ENCODE data around the gene PKMYT1.
A peak's percentile ranks its signal among the peaks of the same experiment; 100 is the strongest.
"Not testable (repeated sequence)": the region's sequence is repeated elsewhere in the genome, so short reads cannot be mapped to it uniquely, and the experiment has no call there.

The PKMYT1 gene

GRCh38 chr16:2959206-2959605 lies 21.0 kb downstream of the PKMYT1 start:
- H3K36me3 Mint-ChIP-seq = no peaks in the 10 kb centered on the region
- no peak overlapping the region for H3K4me3 Mint-ChIP-seq
- peaks cover 14% of the 10 kb centered on the region for H3K4me1 Mint-ChIP-seq
- ATAC-seq (ENCODE audit: low read depth) (no peak), DNase-seq (ENCODE audit: low spot score in 2 of 2) (no peak)
- H3K27me3 Mint-ChIP-seq = peaks cover 27% of the 10 kb centered on the region
- H3K9me3 Mint-ChIP-seq = no peaks in the 10 kb centered on the region
- no peak overlapping the region for H3K27ac Mint-ChIP-seq

GRCh38 chr16:2956579-2956956 lies 23.7 kb downstream of the PKMYT1 start:
- Mint-ChIP-seq H3K4me1 (peaks cover 2% of the 10 kb centered on the region), H3K27ac (no peak overlapping the region), H3K4me3 (no peak overlapping the region), H3K27me3 (peaks cover 19% of the 10 kb centered on the region), H3K36me3 (peaks cover under 1% of the 10 kb centered on the region), H3K9me3 (no peaks in the 10 kb centered on the region)
- no peak for ATAC-seq (ENCODE audit: low read depth)
- no peak for DNase-seq (ENCODE audit: low spot score in 2 of 2)

DNA sequence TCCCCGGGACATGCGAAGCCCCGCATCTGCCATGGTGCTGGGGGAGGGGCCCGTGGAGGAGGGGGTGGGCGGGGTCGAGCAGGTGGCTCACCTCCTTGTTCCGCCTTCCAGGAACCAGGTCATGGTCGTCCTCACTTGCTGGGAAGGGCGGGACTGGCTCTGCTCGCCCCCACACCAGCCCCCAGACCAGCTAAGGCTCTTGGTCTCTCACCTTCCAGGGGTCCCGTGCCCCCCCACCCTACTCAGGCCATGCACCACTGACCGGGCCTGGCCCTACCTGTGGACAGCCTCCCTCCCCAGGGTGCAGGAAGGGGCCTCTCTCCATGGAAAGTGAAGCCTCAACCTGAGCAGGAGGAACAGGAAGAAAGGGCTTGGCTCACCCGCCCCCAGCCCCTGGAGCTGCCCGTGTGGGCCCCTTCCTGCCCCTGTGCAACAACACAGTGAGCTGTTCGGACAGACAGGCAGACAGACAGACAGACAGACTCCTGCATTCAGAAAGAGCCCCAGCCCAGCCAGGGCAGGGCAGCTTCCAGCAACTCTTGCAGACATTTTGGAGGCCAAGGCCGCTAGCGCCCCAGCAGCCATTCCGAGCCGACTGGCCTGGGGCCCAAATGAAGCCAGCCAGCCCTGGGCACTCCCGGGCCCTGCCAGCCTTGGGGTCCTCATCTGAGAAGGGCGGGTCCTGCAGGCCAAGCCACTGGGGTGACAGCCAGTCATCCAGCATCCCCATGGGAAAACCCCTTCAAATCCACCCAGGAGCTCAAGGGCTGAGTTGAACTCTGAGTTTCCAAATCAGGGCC lies 24.3 kb downstream of the PKMYT1 start:
- Mint-ChIP-seq H3K27ac (no peak overlapping the region), H3K9me3 (no peaks in the 10 kb centered on the region), H3K4me1 (peaks cover 2% of the 10 kb centered on the region), H3K36me3 (peaks cover 2% of the 10 kb centered on the region), H3K4me3 (no peak overlapping the region), H3K27me3 (peaks cover 19% of the 10 kb centered on the region)
- DNase-seq (ENCODE audit: low spot score in 2 of 2) (no peak), ATAC-seq (ENCODE audit: low read depth) (no peak)

GRCh38 chr16:2955438-2955778 lies 24.8 kb downstream of the PKMYT1 start:
- no peak for DNase-seq (ENCODE audit: low spot score in 2 of 2)
- Mint-ChIP-seq H3K27me3 (peaks cover 17% of the 10 kb centered on the region), H3K9me3 (no peaks in the 10 kb centered on the region), H3K4me3 (no peak overlapping the region), H3K27ac (no peak overlapping the region), H3K4me1 (peaks cover 2% of the 10 kb centered on the region), H3K36me3 (peaks cover 2% of the 10 kb centered on the region)
- ATAC-seq (ENCODE audit: low read depth) = no peak

DNA sequence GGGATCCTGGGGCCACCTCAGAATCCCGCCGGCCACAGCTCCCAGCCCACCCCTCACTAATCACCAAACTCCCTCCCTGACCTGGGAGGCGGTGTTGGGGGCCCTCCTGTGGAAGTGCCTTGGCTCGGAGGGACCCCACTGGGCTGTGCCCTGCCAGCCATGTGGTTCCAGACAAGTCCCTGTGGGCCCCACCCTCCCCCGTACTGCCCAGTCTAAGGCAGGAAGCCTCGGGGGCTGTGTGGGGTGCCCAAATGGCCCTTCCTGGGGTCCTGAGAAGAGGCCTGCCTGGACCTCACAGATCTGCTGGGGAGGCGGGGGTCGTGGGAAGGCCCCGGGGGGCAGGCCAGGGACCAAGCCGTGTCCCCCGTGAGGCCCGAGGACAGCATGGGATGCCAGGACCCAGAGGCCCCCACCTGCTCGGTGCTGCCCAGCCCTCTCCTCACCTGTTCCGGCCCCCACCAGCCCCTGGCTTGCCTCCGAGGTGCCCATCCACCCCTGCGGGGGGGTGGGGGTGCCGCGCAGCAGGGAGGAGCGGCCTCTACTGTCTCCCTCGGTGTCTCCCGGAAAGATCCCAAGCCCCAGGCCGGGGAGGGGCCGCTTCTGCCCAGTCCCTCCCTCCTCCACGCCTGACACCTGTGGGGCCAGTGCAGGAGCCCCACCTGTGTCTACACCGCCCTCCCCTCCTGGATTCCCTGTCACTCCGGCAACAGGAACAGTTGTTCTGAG lies 25.4 kb downstream of the PKMYT1 start:
- Mint-ChIP-seq H3K9me3 (no peaks in the 10 kb centered on the region), H3K4me1 (peaks cover 2% of the 10 kb centered on the region), H3K4me3 (no peak overlapping the region), H3K27me3 (peaks cover 14% of the 10 kb centered on the region), H3K27ac (no peak overlapping the region), H3K36me3 (peaks cover 2% of the 10 kb centered on the region)
- ATAC-seq (ENCODE audit: low read depth) (no peak), DNase-seq (ENCODE audit: low spot score in 2 of 2) (no peak)

DNA sequence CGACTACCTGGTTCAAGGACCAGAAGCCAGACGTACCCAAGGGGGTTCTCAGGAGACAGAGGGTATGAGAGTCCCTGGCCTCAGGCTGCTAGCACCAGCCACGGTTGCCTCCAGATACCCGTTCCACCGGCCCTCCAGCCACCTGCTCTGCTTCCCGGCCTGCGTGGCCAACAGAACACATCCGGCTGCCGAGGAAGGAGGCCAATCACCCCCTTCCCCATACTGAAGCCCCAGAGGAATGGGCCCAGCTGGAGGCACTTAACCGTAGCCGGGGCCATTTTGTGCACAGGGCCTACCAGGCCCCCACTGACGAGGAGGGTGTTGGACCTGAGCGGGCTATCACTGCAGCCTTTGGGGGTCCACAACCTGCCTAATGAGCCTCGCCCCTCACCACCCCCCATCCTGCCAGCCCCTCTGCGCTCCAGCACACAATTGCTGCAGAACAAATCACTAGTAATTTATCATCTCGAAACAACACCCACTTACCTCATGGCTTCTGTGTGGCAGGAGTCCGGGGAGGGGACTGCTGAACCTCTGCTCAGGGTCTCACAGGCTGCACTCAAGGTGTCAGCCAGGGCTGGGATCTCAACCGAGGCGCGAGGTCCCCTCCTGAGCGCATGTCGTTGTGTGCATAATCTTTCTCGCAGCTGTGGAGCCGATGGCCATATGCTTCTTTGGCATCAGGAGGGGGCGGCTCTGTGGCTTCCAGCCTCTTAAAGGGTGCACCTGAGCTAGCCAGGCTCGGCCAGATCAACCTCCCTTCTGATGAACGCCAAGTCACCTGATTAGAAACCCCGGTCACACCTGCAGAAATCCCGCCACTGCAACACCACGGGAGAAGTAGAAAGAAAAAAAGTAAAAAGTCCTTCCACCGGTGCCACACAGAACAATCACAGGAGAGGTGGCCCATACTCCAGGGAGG lies 26.3 kb downstream of the PKMYT1 start:
- H3K27ac Mint-ChIP-seq = no peak overlapping the region
- H3K4me3 Mint-ChIP-seq = no peak overlapping the region
- peaks cover 13% of the 10 kb centered on the region for H3K27me3 Mint-ChIP-seq
- DNase-seq (ENCODE audit: low spot score in 2 of 2) (no peak), ATAC-seq (ENCODE audit: low read depth) (peak; percentile 38)
- H3K36me3 Mint-ChIP-seq = peaks cover 4% of the 10 kb centered on the region
- H3K4me1 Mint-ChIP-seq = peaks cover under 1% of the 10 kb centered on the region
- no peaks in the 10 kb centered on the region for H3K9me3 Mint-ChIP-seq

GRCh38 chr16:2952679-2953078 lies 27.6 kb downstream of the PKMYT1 start:
- DNase-seq (ENCODE audit: low spot score in 2 of 2) = no peak
- Mint-ChIP-seq H3K9me3 (no peaks in the 10 kb centered on the region), H3K4me1 (no peaks in the 10 kb centered on the region), H3K27ac (no peak overlapping the region), H3K4me3 (no peak overlapping the region), H3K36me3 (peaks cover 6% of the 10 kb centered on the region), H3K27me3 (peaks cover 11% of the 10 kb centered on the region)
- ATAC-seq (ENCODE audit: low read depth) = no peak

DNA sequence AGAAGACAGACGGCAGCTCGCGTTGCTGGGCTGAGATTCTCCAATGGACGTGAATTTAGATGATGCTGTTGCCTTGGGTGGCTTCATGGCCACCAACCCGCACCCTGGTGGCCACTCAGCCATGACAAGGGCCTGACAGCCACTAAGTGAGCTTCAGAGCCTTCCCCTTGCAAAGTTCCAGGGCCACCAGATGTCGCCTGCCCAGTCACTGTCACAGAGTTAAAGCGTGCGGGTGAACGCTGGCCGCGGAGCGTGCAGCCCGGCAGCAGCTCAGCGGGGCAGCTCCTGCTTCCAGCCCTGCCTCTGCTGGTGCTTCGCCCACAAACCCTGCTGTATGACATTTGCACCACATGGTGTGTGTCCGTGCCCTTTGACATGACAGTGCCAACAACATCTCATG lies 29.5 kb downstream of the PKMYT1 start:
- Mint-ChIP-seq H3K27me3 (peaks cover 2% of the 10 kb centered on the region), H3K4me1 (no peaks in the 10 kb centered on the region), H3K4me3 (no peak overlapping the region), H3K36me3 (peaks cover 11% of the 10 kb centered on the region), H3K9me3 (no peaks in the 10 kb centered on the region), H3K27ac (no peak overlapping the region)
- ATAC-seq (ENCODE audit: low read depth) (no peak), DNase-seq (ENCODE audit: low spot score in 2 of 2) (no peak)

- H3K4me1 Mint-ChIP-seq = no peaks in the 10 kb centered on the region
- H3K4me3 Mint-ChIP-seq = no peak overlapping the region
- no peak overlapping the region for H3K27ac Mint-ChIP-seq
- H3K27me3 Mint-ChIP-seq = peaks cover 2% of the 10 kb centered on the region
- no peak for DNase-seq (ENCODE audit: low spot score in 2 of 2)
- ATAC-seq (ENCODE audit: low read depth) = no peak
- peaks cover 11% of the 10 kb centered on the region for H3K36me3 Mint-ChIP-seq
- H3K9me3 Mint-ChIP-seq = no peaks in the 10 kb centered on the region
Measured at GRCh38 chr16:2950353-2950724, 29.9 kb downstream of the PKMYT1 start.

GRCh38 chr16:2949705-2950352 lies 30.4 kb downstream of the PKMYT1 start:
- H3K27ac Mint-ChIP-seq = no peak overlapping the region
- peaks cover 11% of the 10 kb centered on the region for H3K36me3 Mint-ChIP-seq
- H3K4me3 Mint-ChIP-seq = no peak overlapping the region
- H3K27me3 Mint-ChIP-seq = peaks cover 2% of the 10 kb centered on the region
- no peaks in the 10 kb centered on the region for H3K9me3 Mint-ChIP-seq
- H3K4me1 Mint-ChIP-seq = no peaks in the 10 kb centered on the region
- no peak for ATAC-seq (ENCODE audit: low read depth)
- DNase-seq (ENCODE audit: low spot score in 2 of 2) = no peak

- peaks cover 11% of the 10 kb centered on the region for H3K36me3 Mint-ChIP-seq
- H3K9me3 Mint-ChIP-seq = no peaks in the 10 kb centered on the region
- H3K27ac Mint-ChIP-seq = no peak overlapping the region
- DNase-seq (ENCODE audit: low spot score in 2 of 2) (no peak), ATAC-seq (ENCODE audit: low read depth) (no peak)
- no peaks in the 10 kb centered on the region for H3K27me3 Mint-ChIP-seq
- H3K4me1 Mint-ChIP-seq = no peaks in the 10 kb centered on the region
- H3K4me3 Mint-ChIP-seq = no peak overlapping the region
Measured at GRCh38 chr16:2948807-2949704, 31.2 kb downstream of the PKMYT1 start.

- H3K27me3 Mint-ChIP-seq = no peaks in the 10 kb centered on the region
- no peaks in the 10 kb centered on the region for H3K4me1 Mint-ChIP-seq
Measured at GRCh38 chr16:2946649-2947048, 33.6 kb downstream of the PKMYT1 start.

DNA sequence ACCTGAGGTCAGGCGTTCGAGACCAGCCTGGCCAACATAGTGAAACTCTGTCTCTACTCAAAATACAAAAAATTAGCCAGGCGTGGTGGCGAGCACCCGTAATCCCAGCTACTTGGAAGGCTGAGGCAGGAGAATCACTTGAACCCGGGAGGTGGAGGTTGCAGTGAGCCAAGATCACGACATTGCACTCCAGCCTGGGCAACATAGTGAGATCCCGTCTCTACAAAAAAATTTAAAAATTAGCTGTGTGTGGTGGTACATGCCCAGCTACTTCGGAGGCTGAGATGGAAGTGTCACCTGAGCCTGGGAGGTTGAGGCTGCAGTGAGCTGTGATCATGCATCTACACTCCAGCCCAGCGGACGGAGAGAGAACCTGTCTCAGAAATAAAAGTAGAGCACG lies 36.5 kb downstream of the PKMYT1 start:
- not testable (repeated sequence) for DNase-seq (ENCODE audit: low spot score in 2 of 2); H3K4me1 Mint-ChIP-seq; H3K4me3 Mint-ChIP-seq; H3K9me3 Mint-ChIP-seq; ATAC-seq (ENCODE audit: low read depth); H3K27ac Mint-ChIP-seq; H3K27me3 Mint-ChIP-seq
- peaks cover 21% of the 10 kb centered on the region for H3K36me3 Mint-ChIP-seq

More at GRCh38 chr16:2946649-2947048, 33.6 kb downstream of the PKMYT1 start:
- ATAC-seq (ENCODE audit: low read depth) (no peak), DNase-seq (ENCODE audit: low spot score in 2 of 2) (no peak)
- peaks cover 21% of the 10 kb centered on the region for H3K36me3 Mint-ChIP-seq
- H3K9me3 Mint-ChIP-seq = no peaks in the 10 kb centered on the region
- no peak overlapping the region for H3K27ac Mint-ChIP-seq
- no peak overlapping the region for H3K4me3 Mint-ChIP-seq
